ENCODE results near the gene TNS4. TPM values are rescaled to one million over a fixed set of nuclear protein-coding genes. Genes with fewer than 3 reads are reported as not detected.

TNS4 gene
- total RNA-seq, 1 experiment from 2014 or later: 127 TPM

GRCh38 chr17:40457964-40458791 is 43.2 kb downstream of the TNS4 start:
- intact Hi-C loops (cut with micrococcal nuclease): no loop called here
- DNase-seq (peak; percentile 37), ATAC-seq (no peak)
- Histone ChIP-seq H3K9ac (ENCODE audit: low read length) (no peak overlapping the region), H2AFZ (ENCODE audit: low read length) (no peak overlapping the region), H3K9me2 (replicated peaks; ENCODE audit: low read length) (no peaks in the 10 kb centered on the region), H3K27ac (ENCODE audit: low read length) (no peak overlapping the region), H3K4me1 (ENCODE audit: insufficient read depth, low read length) (0 out of 2 replicates have a peak, but pooled peaks cover 2% of the 10 kb centered on the region), H3K4me2 (ENCODE audit: low read length) (no peak overlapping the region), H3K79me2 (ENCODE audit: low read length) (no peaks in the 10 kb centered on the region), H3K27me3 (ENCODE audit: low read length) (no peaks in the 10 kb centered on the region), H3K36me3 (ENCODE audit: low read depth, low read length) (peaks cover 35% of the 10 kb centered on the region), H3K9me3 (ENCODE audit: low read length) (no peaks in the 10 kb centered on the region), H3F3A (ENCODE audit: low read length, unreplicated experiment) (peaks cover 6% of the 10 kb centered on the region), H4K20me1 (ENCODE audit: low read length) (no peaks in the 10 kb centered on the region), H3K4me3 (ENCODE audit: low read length) (no peak overlapping the region)
- TF ChIP-seq EZH2phosphoT487 (IDR thresholded peaks at IDR 0.05; ENCODE audit: borderline replicate concordance, low read length): no peak
- no peak for TF ChIP-seq EZH2 (IDR thresholded peaks at IDR 0.05; ENCODE audit: low read length, unreplicated experiment)
- TF ChIP-seq CTCF (conservative IDR thresholded peaks at IDR 0.05; ENCODE audit: low read depth, low read length): no peak
- POLR2A ChIA-PET (ENCODE audit: unreplicated experiment): interaction anchor here (0.5 kb wide), 1 partner anchor 644 kb away, joined by 3 read pairs; no protein-coding TSS in a partner anchor
- BruUV-seq (replicated peaks): no TSS peak
- CTCF ChIA-PET: no interaction called here

GRCh38 chr17:40457369-40457768 is 44.1 kb downstream of the TNS4 start:
- no TSS peak for BruUV-seq (replicated peaks)

More at GRCh38 chr17:40457369-40457768, 44.1 kb downstream of the TNS4 start:
- Histone ChIP-seq H3F3A (ENCODE audit: low read length, unreplicated experiment) (peaks cover 6% of the 10 kb centered on the region), H3K4me2 (ENCODE audit: low read length) (no peak overlapping the region), H4K20me1 (ENCODE audit: low read length) (no peaks in the 10 kb centered on the region), H3K9ac (ENCODE audit: low read length) (no peak overlapping the region), H3K4me1 (ENCODE audit: insufficient read depth, low read length) (peaks cover 10% of the 10 kb centered on the region), H3K27ac (ENCODE audit: low read length) (no peak overlapping the region), H3K27me3 (ENCODE audit: low read length) (no peaks in the 10 kb centered on the region), H3K9me3 (ENCODE audit: low read length) (no peaks in the 10 kb centered on the region), H3K79me2 (ENCODE audit: low read length) (no peaks in the 10 kb centered on the region), H2AFZ (ENCODE audit: low read length) (no peak overlapping the region), H3K4me3 (ENCODE audit: low read length) (no peak overlapping the region), H3K9me2 (replicated peaks; ENCODE audit: low read length) (no peaks in the 10 kb centered on the region), H3K36me3 (ENCODE audit: low read depth, low read length) (peaks cover 43% of the 10 kb centered on the region)
- ATAC-seq (no peak), DNase-seq (no peak)
- intact Hi-C loops (cut with micrococcal nuclease): no loop called here
- ChIA-PET CTCF (no interaction called here), POLR2A (ENCODE audit: unreplicated experiment) (no interaction called here)
- TF ChIP-seq CTCF (conservative IDR thresholded peaks at IDR 0.05; ENCODE audit: low read depth, low read length): no peak
- TF ChIP-seq EZH2phosphoT487 (IDR thresholded peaks at IDR 0.05; ENCODE audit: borderline replicate concordance, low read length): no peak
- TF ChIP-seq EZH2 (IDR thresholded peaks at IDR 0.05; ENCODE audit: low read length, unreplicated experiment): no peak
